Endothelial cell of umbilical vein (primary cell): Measurements from ENCODE around the gene DENND1B. TPM values are rescaled to one million over a fixed set of nuclear protein-coding genes. Genes with fewer than 3 reads are reported as not detected.

Experiments
- BruUV-seq: library from RNA; stranded (reverse); fragments of 400-500 nt; replicated peaks from 2 replicates; lab custom pipeline; 2021; lab: Mats Ljungman, UMichigan
- CTCF ChIA-PET: fragments of 300-600, 350-600 bp; sonication (Branson Sonifier 250); formaldehyde crosslinking; loops from one replicate; lab custom pipeline; 2021; ENCODE audit warnings: antibody characterized with exemption, inconsistent platforms; lab: Charles Lee
- POLR2A ChIA-PET: fragments of 300-600, 350-600 bp; sonication (Branson Sonifier 250); formaldehyde crosslinking; loops from one replicate; lab custom pipeline; 2021; ENCODE audit warnings: antibody characterized with exemption, inconsistent platforms; lab: Charles Lee
- DNase-seq: peaks from one replicate; pipeline ENCODE4 v3.0.0-alpha.2; 2011; ENCODE audit warnings: low read depth, low spot score
- FAIRE-seq: peaks from 2 replicates; lab custom pipeline; 2011; peaks lifted over from hg19 to GRCh38; lab: Jason Lieb, UNC
- H2AFZ ChIP-seq: 2 replicates; pipeline ENCODE4 v1.6.0; 2012; ENCODE audit warnings: low read depth, low read length, control low read depth, inconsistent platforms
- H3K27ac ChIP-seq: 2 replicates; pipeline ENCODE4 v1.5.1; 2011; ENCODE audit warnings: low read depth, mild to moderate bottlenecking, control low read depth, low read length, moderate library complexity; ENCODE audit not compliant: insufficient read depth
- H3K27me3 ChIP-seq, 2 experiments: 2 replicates each; pipeline versions ENCODE4 v1.6.0 to v1.6.1; 2011; ENCODE audit warnings: low read length in 2 of 2, mixed read lengths in 1 of 2; ENCODE audit not compliant: control insufficient read depth in 2 of 2, insufficient read depth in 2 of 2
- H3K36me3 ChIP-seq, 2 experiments: 2 replicates in 1 of 2; 3 replicates in 1 of 2; pipeline ENCODE4 v1.5.1; 2011; ENCODE audit warnings: low read length in 2 of 2, mild to moderate bottlenecking in 1 of 2, moderate library complexity in 1 of 2; ENCODE audit not compliant: control insufficient read depth in 2 of 2, insufficient read depth in 2 of 2; ENCODE audit errors: extremely low read depth in 1 of 2
- H3K4me1 ChIP-seq: 3 replicates; pipeline ENCODE4 v1.5.1; 2011; ENCODE audit warnings: mild to moderate bottlenecking, low read length; ENCODE audit not compliant: control insufficient read depth, insufficient read depth; ENCODE audit errors: extremely low read depth
- H3K4me2 ChIP-seq: 2 replicates; pipeline ENCODE4 v1.6.1; 2011; ENCODE audit warnings: low read length, control low read depth, mixed read lengths; ENCODE audit not compliant: insufficient read depth
- H3K4me3 ChIP-seq, 3 experiments: fragments of 200-600 bp in 1 of 3; sonication (generic), shearing (Covaris generic) in 1 of 3; replicated peaks in 1 of 3; 2 replicates each; pipeline ENCODE4 v1.5.1; 2011 to 2016; ENCODE audit warnings: control low read depth in 3 of 3, low read length in 3 of 3, mild to moderate bottlenecking in 2 of 3, inconsistent platforms in 1 of 3, low read depth in 1 of 3, moderate library complexity in 1 of 3; ENCODE audit not compliant: insufficient read depth in 1 of 3
- H3K79me2 ChIP-seq: 2 replicates; pipeline ENCODE4 v1.6.0; 2012; ENCODE audit warnings: low read length, inconsistent platforms; ENCODE audit not compliant: control insufficient read depth, insufficient read depth
- H3K9ac ChIP-seq: replicated peaks from 2 replicates; pipeline ENCODE3; 2011; ENCODE audit warnings: low read length, control low read depth; ENCODE audit not compliant: insufficient read depth; ENCODE audit errors: extremely low read depth
- H3K9me1 ChIP-seq: replicated peaks from 3 replicates; pipeline ENCODE4 v1.6.0; 2011; ENCODE audit warnings: mild to moderate bottlenecking, low read length; ENCODE audit not compliant: control insufficient read depth, insufficient read depth; ENCODE audit errors: extremely low read depth
- H3K9me3 ChIP-seq: replicated peaks from 2 replicates; pipeline ENCODE4 v1.5.1; 2012; ENCODE audit warnings: low read length, inconsistent platforms; ENCODE audit not compliant: control insufficient read depth, insufficient read depth
- H4K20me1 ChIP-seq: replicated peaks from 2 replicates; pipeline ENCODE3; 2011; ENCODE audit warnings: mild to moderate bottlenecking, low read length; ENCODE audit not compliant: control insufficient read depth, insufficient read depth; ENCODE audit errors: extremely low read depth
- FOS ChIP-seq: IDR thresholded peaks from 2 replicates; pipeline ENCODE4 v1.6.1; 2011; ENCODE audit warnings: mild to moderate bottlenecking, low read length, moderate library complexity, borderline replicate concordance; ENCODE audit not compliant: insufficient read depth
- JUN ChIP-seq: IDR thresholded peaks from 2 replicates; pipeline ENCODE4 v1.6.1; 2011; ENCODE audit warnings: borderline replicate concordance, low read depth; ENCODE audit not compliant: insufficient read length, insufficient read depth
- MYC ChIP-seq: IDR thresholded peaks from one replicate; pipeline ENCODE4 v1.6.1; 2011; ENCODE audit warnings: mild to moderate bottlenecking, low read depth, low read length
- POLR2A ChIP-seq: IDR thresholded peaks from 2 replicates; pipeline ENCODE4 v1.6.1; 2012; ENCODE audit warnings: low read depth, mild to moderate bottlenecking, control low read depth, low read length
- POLR2AphosphoS5 ChIP-seq: IDR thresholded peaks from 2 replicates; pipeline ENCODE4 v1.6.1; 2012; ENCODE audit warnings: low read depth, mild to moderate bottlenecking, control low read depth, low read length, moderate library complexity; ENCODE audit not compliant: insufficient read depth
- dilution Hi-C: fragments of 300-500 bp; cut with MboI; formaldehyde crosslinking; loops from one replicate; pipeline ENCODE4 v1.15.0; 2019; ENCODE audit warnings: low sequenced_read_pairs; ENCODE audit not compliant: extremely low pct_ligation_motif_present
- intact Hi-C: fragments of 100-400 bp; cut with micrococcal nuclease; formaldehyde crosslinking; loops from one replicate; pipeline ENCODE4 v1.10.0; 2022
- polyA plus RNA-seq, 4 experiments: library from polyadenylated mRNA; depleted of rRNA in 3 of 4; stranded (reverse) in 3 of 4; unstranded in 1 of 4; fragments of >200 nt; gene quantifications; 2 replicates each; pipeline versions ENCODE4 v1.2.1 to v1.2.3, GENCODE V29; 2011 to 2012; ENCODE audit warnings: missing spikeins in 1 of 4
- total RNA-seq: library from RNA; stranded (reverse); gene quantifications from 2 replicates; pipeline ENCODE4 v1.2.3, GENCODE V29; 2021
- TF ChIP-seq, protein P1 (sequence below): IDR thresholded peaks from 2 replicates; pipeline ENCODE4 v1.6.1; 2011; ENCODE audit not compliant: insufficient read depth, insufficient read length
- TF ChIP-seq, protein P2 (sequence below), 2 donors: IDR thresholded peaks; 1 replicate in 1 of 2; 2 replicates in 1 of 2; pipeline ENCODE4 v1.5.1; 2011; ENCODE audit warnings: low read length in 2 of 2, mild to moderate bottlenecking in 2 of 2, moderate library complexity in 2 of 2, control low read depth in 1 of 2, inconsistent platforms in 1 of 2, low read depth in 1 of 2; ENCODE audit not compliant: insufficient read depth in 1 of 2; ENCODE audit errors: extremely low read depth in 1 of 2

DENND1B gene
- total and polyA plus RNA-seq, 2 donors (not counting 3 experiments of a cell fraction or from before 2014, with no cell fraction given): 0.97 to 3.3 TPM

- H3K4me2 ChIP-seq: no peak overlapping the region
- no peaks in the 10 kb centered on the region for H3K36me3 ChIP-seq
- ChIA-PET POLR2A (no interaction called here), CTCF (no interaction called here)
- H3K27ac ChIP-seq: no peak overlapping the region
- H3K27me3 ChIP-seq: no peaks in the 10 kb centered on the region
- no TSS peak for BruUV-seq
- H2AFZ ChIP-seq: no peak overlapping the region
- no peak for TF ChIP-seq POLR2A
- TF ChIP-seq, protein P1, sequence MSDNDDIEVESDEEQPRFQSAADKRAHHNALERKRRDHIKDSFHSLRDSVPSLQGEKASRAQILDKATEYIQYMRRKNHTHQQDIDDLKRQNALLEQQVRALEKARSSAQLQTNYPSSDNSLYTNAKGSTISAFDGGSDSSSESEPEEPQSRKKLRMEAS: no peak
- no peak for TF ChIP-seq FOS
- TF ChIP-seq MYC: no peak
- TF ChIP-seq JUN: no peak
- no peak for TF ChIP-seq POLR2AphosphoS5
- TF ChIP-seq, protein P2, sequence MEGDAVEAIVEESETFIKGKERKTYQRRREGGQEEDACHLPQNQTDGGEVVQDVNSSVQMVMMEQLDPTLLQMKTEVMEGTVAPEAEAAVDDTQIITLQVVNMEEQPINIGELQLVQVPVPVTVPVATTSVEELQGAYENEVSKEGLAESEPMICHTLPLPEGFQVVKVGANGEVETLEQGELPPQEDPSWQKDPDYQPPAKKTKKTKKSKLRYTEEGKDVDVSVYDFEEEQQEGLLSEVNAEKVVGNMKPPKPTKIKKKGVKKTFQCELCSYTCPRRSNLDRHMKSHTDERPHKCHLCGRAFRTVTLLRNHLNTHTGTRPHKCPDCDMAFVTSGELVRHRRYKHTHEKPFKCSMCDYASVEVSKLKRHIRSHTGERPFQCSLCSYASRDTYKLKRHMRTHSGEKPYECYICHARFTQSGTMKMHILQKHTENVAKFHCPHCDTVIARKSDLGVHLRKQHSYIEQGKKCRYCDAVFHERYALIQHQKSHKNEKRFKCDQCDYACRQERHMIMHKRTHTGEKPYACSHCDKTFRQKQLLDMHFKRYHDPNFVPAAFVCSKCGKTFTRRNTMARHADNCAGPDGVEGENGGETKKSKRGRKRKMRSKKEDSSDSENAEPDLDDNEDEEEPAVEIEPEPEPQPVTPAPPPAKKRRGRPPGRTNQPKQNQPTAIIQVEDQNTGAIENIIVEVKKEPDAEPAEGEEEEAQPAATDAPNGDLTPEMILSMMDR (IDR thresholded peaks at IDR 0.05; ENCODE audit: extremely low read depth in 1 of 2, insufficient read depth in 1 of 2, low read depth in 1 of 2, low read length in 2 of 2): no peak
- H3K4me3 ChIP-seq: no peak overlapping the region
- FAIRE-seq (no peak), DNase-seq (no peak)
- H3K79me2 ChIP-seq: no peaks in the 10 kb centered on the region
- H3K9me1 ChIP-seq: no peaks in the 10 kb centered on the region
- dilution Hi-C loops: no loop called here
- no peaks in the 10 kb centered on the region for H3K4me1 ChIP-seq
- intact Hi-C loops: no loop called here
- no peaks in the 10 kb centered on the region for H4K20me1 ChIP-seq
- H3K9ac ChIP-seq: no peak overlapping the region
- no peaks in the 10 kb centered on the region for H3K9me3 ChIP-seq
Observed at GRCh38 chr1:197465528-197466327, 309.6 kb downstream of the DENND1B start.
